SK-N-SH (cell line): Measurements from ENCODE around the gene CKAP4. TPM values are rescaled to one million over a fixed set of nuclear protein-coding genes. Genes with fewer than 3 reads are reported as not detected.

Source experiments
- CTCF ChIA-PET: fragments of 300-600, 350-600 bp; formaldehyde crosslinking; extraction: SDS; loops from one replicate; lab custom pipeline; 2021; lab: Yijun Ruan, JAX
- POLR2A ChIA-PET: fragments of 350-600 bp; sonication (Branson Sonifier 250); formaldehyde crosslinking; extraction: SDS; loops from one replicate; lab custom pipeline; 2020; ENCODE audit warnings: antibody characterized with exemption, inconsistent platforms; lab: Yijun Ruan, JAX
- DNase-seq: peaks from one replicate; pipeline ENCODE4 v3.0.0; 2012
- H2AFZ ChIP-seq: fragments of 200-600 bp; sonication (generic); 2 replicates; pipeline ENCODE4 v1.8.1; 2016; ENCODE audit warnings: antibody characterized with exemption, mild to moderate bottlenecking, low read depth
- H3F3A ChIP-seq: fragments of 200-600 bp; sonication (generic); replicated peaks from 2 replicates; pipeline ENCODE3; 2016; ENCODE audit warnings: antibody characterized with exemption, mild to moderate bottlenecking; ENCODE audit not compliant: insufficient read depth
- H3K27ac ChIP-seq, 2 experiments: fragments of 200-500 bp in 1 of 2; fragments of 200-600 bp in 1 of 2; sonication (Bioruptor generic) in 1 of 2; sonication (generic), shearing (Covaris generic) in 1 of 2; 2 replicates each; pipeline versions ENCODE4 v1.5.1 to v1.6.1; 2014 to 2016; ENCODE audit warnings: low read depth in 2 of 2, inconsistent platforms in 1 of 2, low read length in 1 of 2, mild to moderate bottlenecking in 1 of 2, mixed read lengths in 1 of 2
- H3K27me3 ChIP-seq: fragments of 200-600 bp; sonication (generic), shearing (Covaris generic); 2 replicates; pipeline ENCODE4 v1.6.1; 2016; ENCODE audit warnings: mixed run types; ENCODE audit not compliant: insufficient read depth
- H3K36me3 ChIP-seq, 2 experiments: fragments of 200-500 bp in 1 of 2; fragments of 200-600 bp in 1 of 2; sonication (Bioruptor generic) in 1 of 2; sonication (generic) in 1 of 2; replicated peaks in 1 of 2; 2 replicates each; pipeline versions ENCODE3 to v1.5.1; 2014 to 2016; ENCODE audit warnings: low read length in 1 of 2, mild to moderate bottlenecking in 1 of 2; ENCODE audit not compliant: insufficient read depth in 2 of 2, control insufficient read depth in 1 of 2
- H3K4me1 ChIP-seq, 2 experiments: fragments of 200-500 bp in 1 of 2; fragments of 200-600 bp in 1 of 2; sonication (Bioruptor generic) in 1 of 2; sonication (generic), shearing (Covaris generic) in 1 of 2; 2 replicates each; pipeline versions ENCODE4 v1.5.1 to v1.6.1; 2014 to 2016; ENCODE audit warnings: low read depth in 1 of 2, low read length in 1 of 2, mixed run types in 1 of 2; ENCODE audit not compliant: insufficient read depth in 2 of 2, control insufficient read depth in 1 of 2
- H3K4me2 ChIP-seq: fragments of 200-600 bp; sonication (generic), shearing (Covaris generic); 2 replicates; pipeline ENCODE4 v1.6.1; 2017; ENCODE audit warnings: mixed run types
- H3K4me3 ChIP-seq, 2 experiments: fragments of 200-500 bp in 1 of 2; fragments of 200-600 bp in 1 of 2; sonication (Bioruptor generic) in 1 of 2; sonication (generic), shearing (Covaris generic) in 1 of 2; 2 replicates each; pipeline versions ENCODE4 v1.5.1 to v1.8.1; 2014 to 2016; ENCODE audit warnings: low read depth in 2 of 2, inconsistent platforms in 1 of 2, low read length in 1 of 2, mild to moderate bottlenecking in 1 of 2, mixed read lengths in 1 of 2, moderate library complexity in 1 of 2
- H3K79me2 ChIP-seq: fragments of 200-600 bp; sonication (generic); 2 replicates; pipeline ENCODE4 v1.8.1; 2017; ENCODE audit warnings: mild to moderate bottlenecking; ENCODE audit not compliant: insufficient read depth
- H3K9ac ChIP-seq: fragments of 200-600 bp; sonication (generic); 2 replicates; pipeline ENCODE4 v1.6.1; 2017; ENCODE audit warnings: mixed run types
- H3K9me2 ChIP-seq: fragments of 200-600 bp; sonication (generic); 2 replicates; pipeline ENCODE4 v1.6.1; 2017; ENCODE audit warnings: mixed run types
- H3K9me3 ChIP-seq: fragments of 200-600 bp; sonication (generic); 2 replicates; pipeline ENCODE4 v1.6.1; 2017; ENCODE audit warnings: mixed run types, mild to moderate bottlenecking, moderate library complexity
- H4K20me1 ChIP-seq: fragments of 200-600 bp; sonication (generic); 2 replicates; pipeline ENCODE4 v1.6.1; 2017; ENCODE audit warnings: mild to moderate bottlenecking, mixed run types; ENCODE audit not compliant: insufficient read depth
- CHD2 ChIP-seq: fragments of 150-350 bp; IDR thresholded peaks from 2 replicates; pipeline ENCODE4 v1.6.1; 2018; ENCODE audit warnings: low read length; ENCODE audit not compliant: partially characterized antibody
- EZH2phosphoT487 ChIP-seq: fragments of 200-600 bp; sonication (generic); IDR thresholded peaks from 2 replicates; pipeline ENCODE4 v1.6.1; 2017; ENCODE audit warnings: low read depth, mixed run types, mild to moderate bottlenecking, antibody characterized with exemption, moderate library complexity, borderline replicate concordance
- FOXJ3 ChIP-seq: sonication (generic); formaldehyde crosslinking; IDR thresholded peaks from 2 replicates; pipeline ENCODE4 v1.5.1; 2020; ENCODE audit warnings: mild to moderate bottlenecking, missing genetic modification reagents
- GATA2 ChIP-seq: sonication (generic); formaldehyde crosslinking; IDR thresholded peaks from 2 replicates; pipeline ENCODE4 v1.5.0; 2020; ENCODE audit warnings: mild to moderate bottlenecking, missing genetic modification reagents
- IRF3 ChIP-seq: fragments of 150-350 bp; IDR thresholded peaks from 2 replicates; pipeline ENCODE4 v1.6.1; 2016; ENCODE audit warnings: mild to moderate bottlenecking, low read depth, low read length
- JUND ChIP-seq: IDR thresholded peaks from 2 replicates; pipeline ENCODE4 v1.4.0; 2012
- MXI1 ChIP-seq: IDR thresholded peaks from 2 replicates; pipeline ENCODE4 v1.6.1; 2012; ENCODE audit warnings: mild to moderate bottlenecking, low read depth, low read length, improper control_type of control experiment
- NFIC ChIP-seq: IDR thresholded peaks from 2 replicates; pipeline ENCODE4 v1.4.0; 2012; ENCODE audit warnings: borderline replicate concordance
- NRF1 ChIP-seq: IDR thresholded peaks from 2 replicates; pipeline ENCODE4 v1.6.1; 2012; ENCODE audit warnings: low read depth, mild to moderate bottlenecking, low read length
- REST ChIP-seq: IDR thresholded peaks from 2 replicates; pipeline ENCODE4 v1.6.1; 2012; ENCODE audit warnings: mild to moderate bottlenecking, low read depth, low read length, moderate library complexity
- SMC3 ChIP-seq: IDR thresholded peaks from 2 replicates; pipeline ENCODE4 v1.6.1; 2012; ENCODE audit warnings: low read depth, low read length, improper control_type of control experiment
- TAF1 ChIP-seq: IDR thresholded peaks from 2 replicates; pipeline ENCODE4 v1.6.1; 2012; ENCODE audit warnings: low read depth, mild to moderate bottlenecking, low read length, moderate library complexity, borderline replicate concordance
- TCF12 ChIP-seq: IDR thresholded peaks from 2 replicates; pipeline ENCODE4 v1.4.0; 2012
- TEAD4 ChIP-seq: IDR thresholded peaks from 2 replicates; pipeline ENCODE4 v1.4.0; 2012; ENCODE audit warnings: mild to moderate bottlenecking, borderline replicate concordance; ENCODE audit not compliant: insufficient read depth
- YY1 ChIP-seq: IDR thresholded peaks from 2 replicates; pipeline ENCODE4 v1.4.0; 2012; ENCODE audit warnings: low read depth, mild to moderate bottlenecking
- ZBTB33 ChIP-seq: IDR thresholded peaks from 2 replicates; pipeline ENCODE4 v1.4.0; 2012; ENCODE audit warnings: low read depth, borderline replicate concordance
- WGBS: methylation state at CpG from one replicate; pipeline ENCODE4 v1.1.6; 2017; ENCODE audit warnings: low lambda C conversion rate; 5-methylcytosine and 5-hydroxymethylcytosine counted together
- polyA plus RNA-seq, 3 experiments: library from polyadenylated mRNA; depleted of rRNA; stranded (reverse); fragments of >200 nt; gene quantifications; 2 replicates each; pipeline ENCODE4 v1.2.3, GENCODE V29; 2012
- TF ChIP-seq, protein P1 (sequence below): fragments of 150-350 bp; IDR thresholded peaks from 2 replicates; pipeline ENCODE4 v1.6.1; 2017; ENCODE audit warnings: antibody characterized with exemption, low read length, low read depth, borderline replicate concordance
- TF ChIP-seq, protein P2 (sequence below): IDR thresholded peaks from 2 replicates; pipeline ENCODE4; 2012

The CKAP4 gene
- polyA plus RNA-seq, 1 of the 3 experiments (the other 2 are of a cell fraction), result 113 TPM

DNA sequence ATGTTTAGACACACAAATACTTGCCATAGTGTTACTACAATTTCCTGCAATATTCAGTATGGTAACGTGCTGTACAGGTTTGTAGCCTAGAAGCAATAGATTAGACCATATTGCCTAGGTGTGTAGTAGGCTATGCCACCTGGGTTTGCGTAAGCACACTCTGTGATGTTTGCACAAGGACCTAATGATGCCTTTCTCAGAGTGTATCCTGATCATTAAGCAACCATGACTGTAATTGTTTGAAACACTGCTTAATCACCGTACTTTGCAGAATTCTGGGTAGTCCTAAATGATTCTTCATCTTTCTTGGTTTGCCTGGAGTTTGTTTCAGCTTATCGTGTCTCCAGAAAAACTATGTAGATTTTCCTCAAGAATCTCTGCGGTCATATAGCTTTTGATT lies 43.5 kb upstream of the CKAP4 start:
- H3F3A ChIP-seq, result peaks cover 17% of the 10 kb centered on the region
- H3K36me3 ChIP-seq, result no peaks in the 10 kb centered on the region
- no peaks in the 10 kb centered on the region for H4K20me1 ChIP-seq
- no peak overlapping the region for H3K9ac ChIP-seq
- no peak overlapping the region for H3K4me3 ChIP-seq
- H3K4me2 ChIP-seq, result no peak overlapping the region
- 92% methylated on average over 5 of the region's 5 CpGs for WGBS
- H3K9me3 ChIP-seq, result no peaks in the 10 kb centered on the region
- H2AFZ ChIP-seq, result no peak overlapping the region
- no peak for DNase-seq
- no peak overlapping the region for H3K27ac ChIP-seq
- TF ChIP-seq, protein P1, sequence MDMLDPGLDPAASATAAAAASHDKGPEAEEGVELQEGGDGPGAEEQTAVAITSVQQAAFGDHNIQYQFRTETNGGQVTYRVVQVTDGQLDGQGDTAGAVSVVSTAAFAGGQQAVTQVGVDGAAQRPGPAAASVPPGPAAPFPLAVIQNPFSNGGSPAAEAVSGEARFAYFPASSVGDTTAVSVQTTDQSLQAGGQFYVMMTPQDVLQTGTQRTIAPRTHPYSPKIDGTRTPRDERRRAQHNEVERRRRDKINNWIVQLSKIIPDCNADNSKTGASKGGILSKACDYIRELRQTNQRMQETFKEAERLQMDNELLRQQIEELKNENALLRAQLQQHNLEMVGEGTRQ, result no peak
- TF ChIP-seq EZH2phosphoT487 (no peak), SMC3 (no peak)
- H3K4me1 ChIP-seq, result peaks cover 0 to 4% of the 10 kb centered on the region in 2 experiments; a peak in 2 of 4 replicates
- no peaks in the 10 kb centered on the region for H3K27me3 ChIP-seq
- POLR2A ChIA-PET, result no interaction called here
- H3K9me2 ChIP-seq, result no peaks in the 10 kb centered on the region
- CTCF ChIA-PET, result interaction anchor here (0.8 to 1.7 kb wide), 2 partner anchors 10 to 64 kb away, joined by 3 to 4 read pairs; no protein-coding TSS in a partner anchor
- no peaks in the 10 kb centered on the region for H3K79me2 ChIP-seq

GRCh38 chr12:106290666-106291065 lies 42.8 kb upstream of the CKAP4 start:
- Histone ChIP-seq H3F3A (peaks cover 11% of the 10 kb centered on the region), H3K9ac (no peak overlapping the region), H3K4me1 (peaks cover 0 to 4% of the 10 kb centered on the region in 2 experiments; a peak in 2 of 4 replicates), H3K4me3 (no peak overlapping the region), H3K9me3 (no peaks in the 10 kb centered on the region), H2AFZ (no peak overlapping the region), H3K4me2 (no peak overlapping the region), H3K79me2 (no peaks in the 10 kb centered on the region), H3K27ac (no peak overlapping the region), H3K27me3 (no peaks in the 10 kb centered on the region), H3K9me2 (no peaks in the 10 kb centered on the region), H3K36me3 (no peaks in the 10 kb centered on the region), H4K20me1 (no peaks in the 10 kb centered on the region)
- no peak for DNase-seq
- CTCF ChIA-PET, result interaction anchor here (1.7 kb wide), 1 partner anchor 10 kb away, joined by 4 read pairs; no protein-coding TSS in a partner anchor
- WGBS, result 81% methylated on average over 2 of the region's 2 CpGs
- POLR2A ChIA-PET, result no interaction called here
- TF ChIP-seq JUND (no peak), CHD2 (no peak), MXI1 (no peak), ZBTB33 (no peak), NRF1 (no peak), EZH2phosphoT487 (no peak), TCF12 (no peak), NFIC (no peak), TAF1 (no peak), GATA2 (CRISPR knock-in tag) (no peak), REST (no peak), TEAD4 (no peak), YY1 (no peak), IRF3 (no peak), FOXJ3 (CRISPR knock-in tag) (no peak)
- TF ChIP-seq, protein P1, result no peak
- TF ChIP-seq, protein P2, sequence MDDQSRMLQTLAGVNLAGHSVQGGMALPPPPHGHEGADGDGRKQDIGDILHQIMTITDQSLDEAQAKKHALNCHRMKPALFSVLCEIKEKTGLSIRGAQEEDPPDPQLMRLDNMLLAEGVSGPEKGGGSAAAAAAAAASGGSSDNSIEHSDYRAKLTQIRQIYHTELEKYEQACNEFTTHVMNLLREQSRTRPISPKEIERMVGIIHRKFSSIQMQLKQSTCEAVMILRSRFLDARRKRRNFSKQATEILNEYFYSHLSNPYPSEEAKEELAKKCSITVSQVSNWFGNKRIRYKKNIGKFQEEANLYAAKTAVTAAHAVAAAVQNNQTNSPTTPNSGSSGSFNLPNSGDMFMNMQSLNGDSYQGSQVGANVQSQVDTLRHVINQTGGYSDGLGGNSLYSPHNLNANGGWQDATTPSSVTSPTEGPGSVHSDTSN, result no peak
